ENCODE results near the gene LYRM2.

The LYRM2 gene

DNA sequence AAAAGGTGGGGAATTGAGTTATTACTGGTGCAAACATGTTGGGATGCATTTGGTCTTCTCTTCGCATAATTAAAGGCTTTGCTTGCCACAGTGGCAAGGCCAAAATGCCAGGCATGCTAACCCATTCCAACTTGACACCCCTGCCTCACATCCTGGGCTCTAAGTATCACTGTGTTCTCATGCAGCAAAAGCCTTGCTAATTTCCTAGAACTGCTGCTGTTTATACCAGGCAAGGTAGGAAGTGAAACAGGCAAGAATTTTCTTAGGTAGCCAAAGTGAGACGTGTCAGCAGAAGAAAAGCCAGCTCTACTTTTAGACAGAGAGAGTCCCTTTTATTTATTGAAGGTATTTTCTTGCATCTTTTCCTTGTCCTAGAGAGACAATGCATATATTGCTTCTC is 41.2 kb downstream of the LYRM2 start:
- H3K4me3 ChIP-seq (ENCODE audit: low read depth, low read length) = no peak overlapping the region

DNA sequence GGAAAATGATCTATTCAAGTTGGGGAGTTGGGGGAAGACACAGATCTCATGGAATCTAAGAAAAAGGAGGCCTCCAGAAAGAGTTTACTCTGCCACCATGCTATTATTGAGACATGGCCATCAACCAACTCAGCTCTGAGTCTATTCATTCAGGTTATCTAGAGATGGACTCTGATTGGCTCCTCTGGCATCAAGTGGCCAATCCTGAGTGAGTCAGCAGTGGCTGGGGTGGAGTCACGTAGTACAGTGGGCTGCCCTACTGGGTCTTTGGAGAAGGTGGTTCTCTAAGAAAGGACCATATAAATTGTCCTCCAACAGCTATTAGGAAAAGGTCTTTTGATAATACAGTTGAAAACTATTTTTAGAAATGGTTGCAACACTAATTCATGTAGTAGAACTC is 42.1 kb downstream of the LYRM2 start:
- H3K4me3 ChIP-seq (ENCODE audit: low read depth, low read length) = no peak overlapping the region

More for the DNA sequence above, 41.2 kb downstream of the LYRM2 start:
- TF ChIP-seq CTCF (IDR thresholded peaks at IDR 0.05; ENCODE audit: borderline replicate concordance, insufficient read depth, low read depth, low read length) = no peak

DNA sequence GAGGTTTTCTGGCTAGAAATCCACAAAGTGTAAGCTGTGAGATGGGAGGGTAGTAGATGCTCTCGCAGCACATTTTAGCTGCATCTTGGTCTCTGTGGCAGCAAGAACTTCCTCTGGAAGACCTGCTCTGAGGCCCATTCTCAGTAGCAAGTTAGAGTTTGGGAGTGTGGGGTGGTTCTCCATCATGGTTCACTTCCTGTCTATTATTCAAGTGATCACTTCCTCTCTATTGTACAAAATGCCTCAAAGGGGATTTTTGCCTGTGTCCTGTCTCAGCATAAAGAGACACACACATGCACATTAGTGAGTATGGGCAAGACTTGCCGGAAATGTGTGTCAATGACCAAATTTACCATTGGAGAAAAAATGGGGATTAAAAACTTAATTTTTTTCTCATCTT is 42.5 kb downstream of the LYRM2 start:
- no peak overlapping the region for H3K4me3 ChIP-seq (ENCODE audit: low read depth, low read length)
- TF ChIP-seq CTCF (IDR thresholded peaks at IDR 0.05; ENCODE audit: borderline replicate concordance, insufficient read depth, low read depth, low read length) = no peak

More for the DNA sequence above, 42.1 kb downstream of the LYRM2 start:
- TF ChIP-seq CTCF (IDR thresholded peaks at IDR 0.05; ENCODE audit: borderline replicate concordance, insufficient read depth, low read depth, low read length) = no peak

- no peak overlapping the region for H3K4me3 ChIP-seq (ENCODE audit: low read depth, low read length)
- no peak for TF ChIP-seq CTCF (IDR thresholded peaks at IDR 0.05; ENCODE audit: borderline replicate concordance, insufficient read depth, low read depth, low read length)
Observed at GRCh38 chr6:89591745-89592144, 46.8 kb downstream of the LYRM2 start.

GRCh38 chr6:89590133-89590532 is 48.4 kb downstream of the LYRM2 start:
- H3K4me3 ChIP-seq (ENCODE audit: low read depth, low read length) = no peak overlapping the region
- no peak for TF ChIP-seq CTCF (IDR thresholded peaks at IDR 0.05; ENCODE audit: borderline replicate concordance, insufficient read depth, low read depth, low read length)

GRCh38 chr6:89589297-89590025 is 49.1 kb downstream of the LYRM2 start:
- no peak overlapping the region for H3K4me3 ChIP-seq (ENCODE audit: low read depth, low read length)
- no peak for TF ChIP-seq CTCF (IDR thresholded peaks at IDR 0.05; ENCODE audit: borderline replicate concordance, insufficient read depth, low read depth, low read length)

DNA sequence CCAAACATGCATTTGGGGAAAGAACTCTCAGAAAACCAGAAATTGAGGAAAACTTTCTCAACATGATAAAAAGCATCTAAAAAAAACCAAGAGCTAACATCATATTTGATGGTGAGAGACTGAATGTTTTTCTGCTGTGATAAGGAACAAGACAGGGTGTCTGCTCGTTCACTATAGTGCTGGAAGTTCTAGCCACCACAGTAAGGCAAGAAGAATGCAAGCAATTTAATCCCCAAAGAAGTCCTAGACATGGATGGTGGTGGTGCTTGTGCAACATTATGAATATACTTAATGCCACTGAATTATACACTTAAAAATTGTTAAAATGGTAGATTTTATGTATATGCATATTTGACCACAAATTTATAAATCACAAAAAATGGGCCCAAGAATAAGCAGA is 53.4 kb downstream of the LYRM2 start:
- TF ChIP-seq CTCF (IDR thresholded peaks at IDR 0.05; ENCODE audit: borderline replicate concordance, insufficient read depth, low read depth, low read length) = no peak
- H3K4me3 ChIP-seq (ENCODE audit: low read depth, low read length) = no peak overlapping the region

Data from GM12875 (cell line).